ENCODE measurements around the gene AGFG1.

DNA sequence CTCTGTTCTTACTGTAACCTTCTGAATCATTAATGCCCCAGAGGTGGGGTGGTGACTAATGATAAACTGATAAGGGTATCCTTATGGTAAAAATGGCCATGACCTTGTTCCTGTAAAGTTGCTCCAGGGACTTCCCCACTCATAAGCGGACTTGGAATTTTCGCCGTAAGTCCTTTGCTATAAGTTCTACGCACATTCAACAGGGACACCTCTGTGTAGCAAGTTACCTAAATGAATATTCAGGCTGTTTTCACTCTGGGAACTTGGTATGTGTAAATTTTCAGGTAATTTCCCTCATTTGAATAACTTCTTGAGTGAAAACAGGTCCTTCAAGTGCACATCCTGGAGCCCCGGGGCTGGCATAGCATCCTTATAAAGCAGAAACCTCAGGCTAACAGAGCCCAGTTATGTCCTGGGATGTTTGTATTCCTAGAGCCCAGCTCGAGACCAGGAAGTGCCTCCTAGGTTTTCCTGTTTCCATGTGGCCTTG, 9.4 kb upstream of the AGFG1 start:
- TF ChIP-seq CTCF (IDR thresholded peaks at IDR 0.05) (no peak), POLR2A (IDR thresholded peaks at IDR 0.05) (no peak)
